Measurements from ENCODE around the gene ACACB.

- TF ChIP-seq POLR2AphosphoS5 (IDR thresholded peaks at IDR 0.05; ENCODE audit: borderline replicate concordance, low read depth, low read length) (no peak), EZH2 (IDR thresholded peaks at IDR 0.05) (no peak)
Observed at GRCh38 chr12:109130297-109131153, 14.1 kb downstream of the ACACB start.
